Skeletal muscle satellite cell (primary cell): ENCODE results near the gene MBD5.
A peak's percentile ranks its signal among the peaks of the same experiment; 100 is the strongest.
"Not testable (repeated sequence)": the region's sequence is repeated elsewhere in the genome, so short reads cannot be mapped to it uniquely, and the experiment has no call there.

ENCODE experiments used
- H3K27me3 ChIP-seq: 2 replicates; pipeline ENCODE4 v1.7.0; 2013; ENCODE audit warnings: low read length; ENCODE audit not compliant: control insufficient read depth, insufficient read depth
- H3K36me3 ChIP-seq: 2 replicates; pipeline ENCODE4 v1.7.0; 2013; ENCODE audit warnings: mild to moderate bottlenecking, control low read depth, low read length; ENCODE audit not compliant: insufficient read depth
- H3K4me1 ChIP-seq: 2 replicates; pipeline ENCODE4 v1.7.0; 2013; ENCODE audit warnings: low read length; ENCODE audit not compliant: control insufficient read depth, insufficient read depth
- H3K4me2 ChIP-seq: 2 replicates; pipeline ENCODE4 v1.7.0; 2013; ENCODE audit warnings: mild to moderate bottlenecking, low read length
- H3K4me3 ChIP-seq: 2 replicates; pipeline ENCODE4 v1.7.0; 2013; ENCODE audit warnings: low read length
- H3K9ac ChIP-seq: 2 replicates; pipeline ENCODE4 v1.7.0; 2013; ENCODE audit warnings: mild to moderate bottlenecking, low read depth, low read length, moderate library complexity
- H3K9me3 ChIP-seq: replicated peaks from 2 replicates; pipeline ENCODE4 v1.7.0; 2013; ENCODE audit warnings: mild to moderate bottlenecking, control low read depth, low read length

The MBD5 gene

GRCh38 chr2:148534416-148535204 is 513.7 kb downstream of the MBD5 start:
- no peaks in the 10 kb centered on the region for H3K36me3 ChIP-seq
- no peaks in the 10 kb centered on the region for H3K9me3 ChIP-seq
- H3K4me2 ChIP-seq, result no peak overlapping the region
- H3K4me3 ChIP-seq, result no peak overlapping the region
- H3K9ac ChIP-seq, result no peak overlapping the region
- peaks cover 4% of the 10 kb centered on the region for H3K27me3 ChIP-seq
- no peaks in the 10 kb centered on the region for H3K4me1 ChIP-seq

GRCh38 chr2:148538375-148538774 is 517.5 kb downstream of the MBD5 start:
- Histone ChIP-seq H3K4me1 (no peaks in the 10 kb centered on the region), H3K4me3 (no peak overlapping the region), H3K27me3 (peaks cover 18% of the 10 kb centered on the region), H3K4me2 (no peak overlapping the region), H3K9me3 (no peaks in the 10 kb centered on the region), H3K36me3 (no peaks in the 10 kb centered on the region), H3K9ac (no peak overlapping the region)

DNA sequence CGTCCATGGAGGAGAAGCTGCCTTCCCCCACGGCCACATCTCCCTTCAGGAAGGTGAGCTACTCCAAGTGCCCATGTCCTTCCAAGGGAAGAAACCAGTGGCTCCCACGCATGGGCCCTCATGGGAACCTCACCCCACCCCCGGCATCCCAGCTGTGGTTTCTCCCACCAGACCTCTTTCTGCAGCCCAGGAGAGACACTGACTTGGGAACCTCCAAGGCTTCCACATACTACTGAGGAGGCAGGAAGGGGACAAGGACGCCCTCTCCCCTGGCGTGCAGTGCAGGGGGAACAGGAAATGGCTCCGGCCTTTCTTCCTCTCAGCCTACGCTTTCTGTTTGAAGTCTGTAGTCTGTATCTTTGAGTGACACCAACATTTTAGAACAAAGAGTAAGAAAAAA is 519.1 kb downstream of the MBD5 start:
- no peaks in the 10 kb centered on the region for H3K9me3 ChIP-seq
- H3K4me2 ChIP-seq, result no peak overlapping the region
- peaks cover 18% of the 10 kb centered on the region for H3K27me3 ChIP-seq
- H3K36me3 ChIP-seq, result no peaks in the 10 kb centered on the region
- no peaks in the 10 kb centered on the region for H3K4me1 ChIP-seq
- H3K9ac ChIP-seq, result no peak overlapping the region
- no peak overlapping the region for H3K4me3 ChIP-seq

DNA sequence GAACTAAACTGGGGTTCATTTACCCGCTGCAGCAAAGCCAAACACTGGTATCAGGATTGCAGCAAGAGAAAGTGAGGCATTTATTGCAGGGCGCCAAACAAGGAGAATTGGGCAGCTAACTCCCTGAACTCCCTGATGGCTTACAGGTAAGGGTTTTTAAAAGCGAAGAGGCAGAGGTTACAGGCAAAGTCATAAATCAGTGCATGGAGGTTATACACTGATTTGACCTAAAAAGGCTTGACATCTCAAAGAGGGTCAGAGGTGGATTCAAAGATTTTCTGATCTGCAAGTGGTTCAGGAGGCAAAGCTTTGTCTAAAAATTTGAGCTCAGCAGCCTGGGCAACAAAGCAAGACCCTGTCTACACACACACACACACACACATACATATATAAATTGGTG is 520.9 kb downstream of the MBD5 start:
- Histone ChIP-seq H3K4me3 (no peak overlapping the region), H3K36me3 (no peaks in the 10 kb centered on the region), H3K9ac (no peak overlapping the region), H3K27me3 (peaks cover 23% of the 10 kb centered on the region), H3K4me1 (no peaks in the 10 kb centered on the region), H3K4me2 (no peak overlapping the region), H3K9me3 (no peaks in the 10 kb centered on the region)

- H3K4me1 ChIP-seq, result no peaks in the 10 kb centered on the region
These were observed 521.7 kb downstream of the MBD5 start for GRCh38 chr2:148542614-148543013.

GRCh38 chr2:148543088-148543540 is 522.2 kb downstream of the MBD5 start:
- not testable (repeated sequence) for H3K4me2 ChIP-seq, H3K36me3 ChIP-seq, H3K9ac ChIP-seq, H3K4me3 ChIP-seq, H3K9me3 ChIP-seq, H3K4me1 ChIP-seq
- peaks cover 18% of the 10 kb centered on the region for H3K27me3 ChIP-seq

More at GRCh38 chr2:148542614-148543013, 521.7 kb downstream of the MBD5 start:
- Histone ChIP-seq H3K36me3 (no peaks in the 10 kb centered on the region), H3K27me3 (peaks cover 18% of the 10 kb centered on the region), H3K9ac (no peak overlapping the region), H3K9me3 (no peaks in the 10 kb centered on the region), H3K4me2 (no peak overlapping the region), H3K4me3 (no peak overlapping the region)

GRCh38 chr2:148545390-148546256 is 524.7 kb downstream of the MBD5 start:
- no peaks in the 10 kb centered on the region for H3K9me3 ChIP-seq
- H3K36me3 ChIP-seq, result no peaks in the 10 kb centered on the region
- H3K4me3 ChIP-seq, result no peak overlapping the region
- peaks cover 15% of the 10 kb centered on the region for H3K27me3 ChIP-seq
- no peaks in the 10 kb centered on the region for H3K4me1 ChIP-seq
- H3K4me2 ChIP-seq, result no peak overlapping the region
- H3K9ac ChIP-seq, result no peak overlapping the region

DNA sequence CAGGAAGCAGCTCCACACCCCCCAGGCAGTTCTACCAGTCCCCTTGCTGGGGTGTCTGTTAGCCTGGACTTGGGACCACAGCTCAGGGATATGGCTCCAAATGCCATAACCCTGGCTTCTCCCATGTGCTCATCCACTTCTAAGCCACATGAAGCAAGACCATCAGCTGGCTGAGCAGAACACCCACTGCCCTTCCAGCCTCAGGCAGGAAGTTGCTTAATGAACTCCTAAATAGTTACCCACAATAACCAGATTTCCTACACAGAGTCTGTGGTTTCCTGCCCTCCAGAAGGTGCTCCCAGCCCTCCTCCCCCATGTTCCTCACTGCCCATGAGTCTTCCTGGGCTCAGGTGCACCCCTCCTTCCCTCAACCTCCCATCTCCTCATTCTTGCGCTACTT is 525.4 kb downstream of the MBD5 start:
- no peak overlapping the region for H3K9ac ChIP-seq
- H3K36me3 ChIP-seq, result no peaks in the 10 kb centered on the region
- H3K4me2 ChIP-seq, result no peak overlapping the region
- H3K4me3 ChIP-seq, result no peak overlapping the region
- H3K27me3 ChIP-seq, result peaks cover 9% of the 10 kb centered on the region
- no peaks in the 10 kb centered on the region for H3K9me3 ChIP-seq
- H3K4me1 ChIP-seq, result no peaks in the 10 kb centered on the region

GRCh38 chr2:148548716-148549400 is 528.0 kb downstream of the MBD5 start:
- Histone ChIP-seq H3K36me3 (no peaks in the 10 kb centered on the region), H3K27me3 (peaks cover 5% of the 10 kb centered on the region), H3K9ac (no peak overlapping the region), H3K4me3 (no peak overlapping the region), H3K9me3 (no peaks in the 10 kb centered on the region), H3K4me2 (no peak overlapping the region), H3K4me1 (no peaks in the 10 kb centered on the region)

DNA sequence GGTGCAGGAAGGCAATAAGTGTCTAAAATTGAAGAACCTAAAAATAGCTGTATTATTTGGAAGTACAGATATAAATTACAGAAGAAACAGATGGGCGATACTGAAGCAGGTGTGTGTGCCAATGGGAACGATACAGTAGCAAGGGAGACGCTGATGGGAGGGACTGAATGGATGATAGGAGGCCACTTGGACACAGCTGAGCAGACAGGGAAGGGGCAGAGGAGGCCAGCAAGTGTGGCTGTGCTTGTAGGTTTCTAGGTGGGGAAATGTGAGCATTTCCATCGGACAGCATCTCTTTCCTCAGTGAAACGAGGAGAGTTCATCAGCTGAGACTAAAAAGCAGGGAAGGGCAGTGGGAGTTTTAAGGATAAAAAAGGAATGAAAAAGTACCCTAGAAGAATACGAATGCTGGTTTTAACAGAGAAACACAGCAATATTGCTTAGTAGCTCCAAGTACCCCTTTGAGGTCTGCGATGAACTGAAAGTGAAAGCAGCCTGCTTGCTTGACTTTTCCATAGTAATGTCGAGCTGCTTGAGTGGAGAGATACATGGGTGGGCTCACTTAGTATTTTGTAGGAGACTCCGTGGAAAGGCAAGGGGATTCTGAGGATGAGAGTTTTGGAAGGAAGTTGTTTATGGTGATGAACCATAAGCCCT is 531.9 kb downstream of the MBD5 start:
- H3K9me3 ChIP-seq, result no peaks in the 10 kb centered on the region
- no peaks in the 10 kb centered on the region for H3K4me1 ChIP-seq
- H3K36me3 ChIP-seq, result no peaks in the 10 kb centered on the region
- peak overlapping the region; percentile 56 for H3K4me3 ChIP-seq
- H3K27me3 ChIP-seq, result no peaks in the 10 kb centered on the region
- H3K9ac ChIP-seq, result no peak overlapping the region
- H3K4me2 ChIP-seq, result peak overlapping the region; percentile 75

GRCh38 chr2:148553332-148553887 is 532.5 kb downstream of the MBD5 start:
- Histone ChIP-seq H3K27me3 (no peaks in the 10 kb centered on the region), H3K36me3 (no peaks in the 10 kb centered on the region), H3K4me1 (no peaks in the 10 kb centered on the region), H3K9ac (no peak overlapping the region), H3K9me3 (no peaks in the 10 kb centered on the region), H3K4me3 (peak overlapping the region; percentile 56), H3K4me2 (peak overlapping the region; percentile 75)
